HG02798 (cell line): ENCODE data around the gene AMY2B.
"Not testable (repeated sequence)": the region's sequence is repeated elsewhere in the genome, so short reads cannot be mapped to it uniquely, and the experiment has no call there.

Experiments used
- ATAC-seq: cut with Tn5 transposase; IDR thresholded peaks from one replicate; pipeline ENCODE4 v1.9.1; 2021; ENCODE audit warnings: mild to moderate bottlenecking; ENCODE audit not compliant: unreplicated experiment, poor library complexity

The AMY2B gene

GRCh38 chr1:103571289-103571688, at the start of gene AMY2B:
TSS of gene AMY2B (plus strand) at chr1:103571589. CDS start at chr1:103571603, 14 bp downstream.
- ATAC-seq: not testable (repeated sequence)

- ATAC-seq: no peak
Observed at GRCh38 chr1:103523346-103523745, 48.0 kb upstream of the AMY2B start.

- peak; percentile 62 for ATAC-seq
Observed at GRCh38 chr1:103525114-103525606, 46.2 kb upstream of the AMY2B start.

- ATAC-seq: peak; percentile 83
Observed at GRCh38 chr1:103525607-103526507, 45.5 kb upstream of the AMY2B start, which contains the start of gene RNPC3. TSS of gene RNPC3 (plus strand) at chr1:103525699. CDS start at chr1:103526071, 372 bp downstream.

- no peak for ATAC-seq
Observed at GRCh38 chr1:103527331-103527730, 44.1 kb upstream of the AMY2B start.

GRCh38 chr1:103529746-103530145, 41.6 kb upstream of the AMY2B start:
- no peak for ATAC-seq

GRCh38 chr1:103538226-103538625, 33.2 kb upstream of the AMY2B start:
- no peak for ATAC-seq

GRCh38 chr1:103541431-103541830, 30.0 kb upstream of the AMY2B start:
- no peak for ATAC-seq

- no peak for ATAC-seq
Observed at GRCh38 chr1:103546496-103546895, 24.9 kb upstream of the AMY2B start.

- ATAC-seq: no peak
Observed at GRCh38 chr1:103547840-103548239, 23.5 kb upstream of the AMY2B start.

GRCh38 chr1:103560427-103560826, 11.0 kb upstream of the AMY2B start:
- no peak for ATAC-seq

- not testable (repeated sequence) for ATAC-seq
Observed at GRCh38 chr1:103561124-103561523, 10.3 kb upstream of the AMY2B start.

GRCh38 chr1:103561643-103562395, 9.6 kb upstream of the AMY2B start:
- peak; percentile 92 for ATAC-seq

- ATAC-seq: no peak
Observed at GRCh38 chr1:103563056-103563455, 8.3 kb upstream of the AMY2B start.

- ATAC-seq: no peak
Observed at GRCh38 chr1:103569493-103569892, 1.9 kb upstream of the AMY2B start.

- ATAC-seq: no peak
Observed at GRCh38 chr1:103576065-103576464, 4.7 kb downstream of the AMY2B start.

- not testable (repeated sequence) for ATAC-seq
Observed at GRCh38 chr1:103576784-103577183, 5.4 kb downstream of the AMY2B start.

- ATAC-seq: no peak
Observed at GRCh38 chr1:103582464-103582863, 11.1 kb downstream of the AMY2B start.

- ATAC-seq: no peak
Observed at GRCh38 chr1:103583887-103584286, 12.5 kb downstream of the AMY2B start.

GRCh38 chr1:103584537-103584936, 13.1 kb downstream of the AMY2B start:
- no peak for ATAC-seq

GRCh38 chr1:103602740-103603139, 31.4 kb downstream of the AMY2B start:
- not testable (repeated sequence) for ATAC-seq
